Trophoblast cell (in vitro differentiated cells and primary cell): ENCODE data around the gene TEC.
A peak's percentile ranks its signal among the peaks of the same experiment; 100 is the strongest.
"Not testable (repeated sequence)": the region's sequence is repeated elsewhere in the genome, so short reads cannot be mapped to it uniquely, and the experiment has no call there.

Source experiments
- DNase-seq, 2 donors: peaks; one replicate each; pipeline ENCODE4 v3.0.0-alpha.2; 2016
- H2AFZ ChIP-seq: 2 replicates; pipeline ENCODE4 v1.6.1; 2013; ENCODE audit warnings: low read length, moderate library complexity, mild to moderate bottlenecking; ENCODE audit not compliant: insufficient read depth, poor library complexity
- H2AK5ac ChIP-seq: 2 replicates; pipeline ENCODE4 v1.6.1; 2013; ENCODE audit warnings: mild to moderate bottlenecking, low read length
- H2BK120ac ChIP-seq: 2 replicates; pipeline ENCODE4 v1.6.1; 2013; ENCODE audit warnings: low read length, mild to moderate bottlenecking, moderate library complexity; ENCODE audit not compliant: insufficient read depth, poor library complexity
- H2BK12ac ChIP-seq: 2 replicates; pipeline ENCODE4 v1.6.1; 2013; ENCODE audit warnings: mild to moderate bottlenecking, low read length, moderate library complexity
- H2BK5ac ChIP-seq: 2 replicates; pipeline ENCODE4 v1.6.1; 2013; ENCODE audit warnings: low read length, low read depth, moderate library complexity, mild to moderate bottlenecking; ENCODE audit not compliant: poor library complexity
- H3K14ac ChIP-seq: 2 replicates; pipeline ENCODE4 v1.6.1; 2013; ENCODE audit warnings: mild to moderate bottlenecking, low read length
- H3K18ac ChIP-seq: 2 replicates; pipeline ENCODE4 v1.6.1; 2013; ENCODE audit warnings: mild to moderate bottlenecking, low read length
- H3K23ac ChIP-seq: 2 replicates; pipeline ENCODE4 v1.6.1; 2013; ENCODE audit warnings: low read length
- H3K27ac ChIP-seq: 2 replicates; pipeline ENCODE4 v1.5.1; 2013; ENCODE audit warnings: low read depth, mild to moderate bottlenecking, inconsistent platforms, low read length, moderate library complexity
- H3K27me3 ChIP-seq: 2 replicates; pipeline ENCODE4 v1.6.1; 2013; ENCODE audit warnings: inconsistent platforms, mild to moderate bottlenecking, low read length, moderate library complexity; ENCODE audit not compliant: insufficient read depth
- H3K36me3 ChIP-seq, 2 experiments: 1 replicate in 1 of 2; 2 replicates in 1 of 2; pipeline ENCODE4 v1.6.1; 2013; ENCODE audit warnings: low read length in 2 of 2, mild to moderate bottlenecking in 2 of 2, moderate library complexity in 1 of 2; ENCODE audit not compliant: insufficient read depth in 2 of 2, control insufficient read depth in 1 of 2
- H3K4ac ChIP-seq: 2 replicates; pipeline ENCODE4 v1.6.1; 2013; ENCODE audit warnings: low read depth, mild to moderate bottlenecking, low read length, moderate library complexity
- H3K4me1 ChIP-seq, 2 experiments: 1 replicate in 1 of 2; 2 replicates in 1 of 2; pipeline ENCODE4 v1.6.1; 2013; ENCODE audit warnings: low read length in 2 of 2, mild to moderate bottlenecking in 2 of 2, moderate library complexity in 1 of 2; ENCODE audit not compliant: insufficient read depth in 2 of 2, control insufficient read depth in 1 of 2
- H3K4me2 ChIP-seq: 2 replicates; pipeline ENCODE4 v1.6.1; 2013; ENCODE audit warnings: inconsistent platforms, mild to moderate bottlenecking, low read length, moderate library complexity
- H3K4me3 ChIP-seq: 2 replicates; pipeline ENCODE4 v1.5.1; 2013; ENCODE audit warnings: mild to moderate bottlenecking, low read depth, low read length, inconsistent platforms
- H3K79me1 ChIP-seq: one replicate; pipeline ENCODE4 v1.6.1; 2013; ENCODE audit warnings: low read length
- H3K79me2 ChIP-seq: 2 replicates; pipeline ENCODE4 v1.6.1; 2013; ENCODE audit warnings: low read length, mild to moderate bottlenecking; ENCODE audit not compliant: control insufficient read depth, insufficient read depth, poor library complexity
- H3K9ac ChIP-seq: 2 replicates; pipeline ENCODE4 v1.6.1; 2013; ENCODE audit warnings: mild to moderate bottlenecking, low read length
- H3K9me3 ChIP-seq: 2 replicates; pipeline ENCODE4 v1.6.1; 2013; ENCODE audit warnings: low read depth, mild to moderate bottlenecking, control low read depth, inconsistent platforms, low read length; ENCODE audit not compliant: insufficient read depth
- H4K12ac ChIP-seq: 2 replicates; pipeline ENCODE4 v1.6.1; 2013; ENCODE audit warnings: low read depth, mild to moderate bottlenecking, low read length, moderate library complexity
- H4K8ac ChIP-seq: 2 replicates; pipeline ENCODE4 v1.6.1; 2013; ENCODE audit warnings: low read depth, mild to moderate bottlenecking, low read length, moderate library complexity
- H4K91ac ChIP-seq: one replicate; pipeline ENCODE4 v1.6.1; 2013; ENCODE audit warnings: low read depth, mild to moderate bottlenecking, low read length, moderate library complexity
- WGBS: extraction: QIAGEN DNeasy Blood & Tissue Kit; methylation state at CpG from one replicate; pipeline ENCODE4 v1.1.7; 2013; ENCODE audit warnings: missing lambda C conversion rate; ENCODE audit not compliant: insufficient read length, insufficient coverage; ENCODE audit errors: extremely low coverage; 5-methylcytosine and 5-hydroxymethylcytosine counted together

The TEC gene

DNA sequence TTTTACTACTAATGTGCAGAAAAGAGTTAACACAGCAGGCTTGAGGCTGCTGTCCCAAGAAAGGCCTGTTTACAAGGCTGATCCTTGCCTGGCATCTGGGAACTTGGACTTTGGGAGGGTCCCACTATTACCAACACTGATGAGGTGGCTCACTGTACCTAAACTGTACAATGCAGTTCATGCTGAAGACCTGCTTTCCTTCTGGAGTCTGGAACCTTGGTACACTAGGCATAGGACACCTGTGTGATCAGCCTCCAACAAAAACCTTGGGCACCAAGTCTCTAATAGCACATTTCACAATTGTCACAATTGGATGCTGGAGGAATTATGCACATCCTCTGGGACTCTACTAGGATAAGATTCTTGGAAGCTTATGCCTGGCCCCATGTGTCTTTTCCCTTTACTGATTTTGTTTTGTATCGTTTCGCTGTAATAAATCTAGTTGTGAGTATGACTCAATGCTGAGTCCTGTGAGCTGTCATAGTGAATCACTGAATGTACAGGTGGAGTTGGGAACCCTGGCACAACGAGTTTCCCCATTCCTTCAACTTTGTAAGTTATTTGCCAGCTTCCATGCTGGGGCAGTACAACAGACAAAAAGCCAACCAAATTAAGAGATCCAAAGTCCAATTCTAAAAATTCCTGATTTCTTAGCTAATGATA is 45.9 kb downstream of the TEC start:
- no peaks in the 10 kb centered on the region for H3K4me1 ChIP-seq
- no peak overlapping the region for H2BK120ac ChIP-seq
- no peak overlapping the region for H3K23ac ChIP-seq
- H3K36me3 ChIP-seq = no peaks in the 10 kb centered on the region
- no peaks in the 10 kb centered on the region for H3K79me1 ChIP-seq
- H2BK12ac ChIP-seq = no peak overlapping the region
- H3K4me2 ChIP-seq = no peak overlapping the region
- no peaks in the 10 kb centered on the region for H3K79me2 ChIP-seq
- no peak overlapping the region for H3K14ac ChIP-seq
- H4K91ac ChIP-seq = no peak overlapping the region
- WGBS = no CpG with 5 or more reads among the region's 3 CpGs
- no peak overlapping the region for H2AK5ac ChIP-seq
- no peak overlapping the region for H4K8ac ChIP-seq
- H3K9me3 ChIP-seq = no peaks in the 10 kb centered on the region
- H3K27ac ChIP-seq = no peak overlapping the region
- no peak overlapping the region for H4K12ac ChIP-seq
- no peak overlapping the region for H3K9ac ChIP-seq
- no peak overlapping the region for H3K4ac ChIP-seq
- H2AFZ ChIP-seq = no peak overlapping the region
- peak in 1 of 2 donors; percentile 4 for DNase-seq
- no peak overlapping the region for H3K18ac ChIP-seq
- H3K27me3 ChIP-seq = no peaks in the 10 kb centered on the region
- H3K4me3 ChIP-seq = no peak overlapping the region
- no peak overlapping the region for H2BK5ac ChIP-seq

DNA sequence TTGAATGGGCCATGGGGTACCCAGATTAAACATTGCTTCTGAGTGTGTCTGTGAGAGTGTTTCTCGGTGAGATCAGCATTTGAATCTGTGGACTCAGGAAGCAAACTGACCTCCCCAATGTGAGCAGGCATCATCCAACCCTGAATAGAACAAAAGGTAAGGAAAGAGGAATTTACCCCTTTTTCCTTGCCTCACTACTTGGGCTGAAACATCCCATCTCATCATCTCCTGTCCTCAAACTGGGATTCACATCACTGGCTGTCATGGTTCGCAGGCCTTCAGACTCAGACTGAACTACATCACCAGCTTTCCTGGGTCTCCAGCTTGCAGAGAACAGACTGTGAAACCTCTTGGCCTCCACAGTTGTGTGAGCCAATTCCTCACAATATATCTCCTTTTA is 47.1 kb downstream of the TEC start:
- Histone ChIP-seq H3K18ac (no peak overlapping the region), H3K4ac (no peak overlapping the region), H4K91ac (no peak overlapping the region), H2AK5ac (no peak overlapping the region), H3K14ac (no peak overlapping the region), H3K9me3 (no peaks in the 10 kb centered on the region), H3K9ac (no peak overlapping the region), H3K27me3 (no peaks in the 10 kb centered on the region), H2BK5ac (no peak overlapping the region), H3K27ac (no peak overlapping the region), H3K79me1 (no peaks in the 10 kb centered on the region), H3K4me2 (no peak overlapping the region), H2BK120ac (no peak overlapping the region), H3K4me1 (no peaks in the 10 kb centered on the region), H4K12ac (no peak overlapping the region), H3K23ac (no peak overlapping the region), H3K79me2 (no peaks in the 10 kb centered on the region), H3K4me3 (no peak overlapping the region), H4K8ac (no peak overlapping the region), H2AFZ (no peak overlapping the region), H3K36me3 (no peaks in the 10 kb centered on the region), H2BK12ac (no peak overlapping the region)
- no CpG with 5 or more reads among the region's 2 CpGs for WGBS
- DNase-seq = no peak

DNA sequence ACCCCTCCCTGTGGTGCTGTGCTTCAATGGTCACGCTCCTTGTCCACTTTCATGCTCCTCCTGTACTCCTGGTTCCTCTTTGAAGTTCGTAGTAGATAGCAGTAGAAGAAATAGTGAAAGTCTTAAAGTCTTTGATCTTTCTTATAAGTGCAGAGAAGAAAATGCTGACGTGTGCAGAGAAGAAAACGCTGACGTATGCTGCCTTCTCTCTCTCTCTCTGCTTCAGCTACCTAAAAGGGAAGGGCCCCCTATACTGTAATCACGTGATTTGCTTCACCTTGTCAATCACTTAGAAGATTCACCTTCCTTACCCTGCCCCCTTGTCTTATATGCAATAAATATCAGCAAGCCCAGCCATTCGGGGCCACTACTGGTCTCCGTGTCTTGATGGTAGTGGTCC is 50.2 kb downstream of the TEC start:
- WGBS = no CpG with 5 or more reads among the region's 8 CpGs
- H4K8ac ChIP-seq, H3K4me3 ChIP-seq: not testable (repeated sequence)

DNA sequence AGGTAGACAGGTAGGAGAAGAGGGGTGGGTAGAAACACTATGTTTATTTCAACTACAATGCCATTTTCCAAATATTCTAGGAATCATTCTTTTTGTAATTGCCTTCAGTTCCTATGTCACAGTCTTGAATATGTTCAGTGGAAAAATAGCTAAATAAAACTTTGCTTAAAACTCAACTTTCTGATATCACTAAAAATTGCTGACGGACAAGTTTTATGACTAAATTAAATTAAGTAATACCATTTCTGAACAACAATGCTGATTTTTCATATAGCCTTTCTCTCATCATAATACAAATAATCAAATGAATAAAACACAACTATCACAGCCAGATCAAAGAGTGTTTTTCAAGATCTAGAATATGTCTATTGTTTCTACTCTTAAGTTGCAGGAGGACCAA is 53.1 kb downstream of the TEC start:
- Histone ChIP-seq H3K79me1 (no peaks in the 10 kb centered on the region), H3K4me2 (no peak overlapping the region), H3K4ac (no peak overlapping the region), H4K12ac (no peak overlapping the region), H3K4me3 (no peak overlapping the region), H3K36me3 (no peaks in the 10 kb centered on the region), H2AK5ac (no peak overlapping the region), H3K9ac (no peak overlapping the region), H3K23ac (no peak overlapping the region), H4K91ac (no peak overlapping the region), H4K8ac (no peak overlapping the region), H3K18ac (no peak overlapping the region), H3K14ac (no peak overlapping the region), H3K4me1 (no peaks in the 10 kb centered on the region), H2BK12ac (no peak overlapping the region), H3K9me3 (no peaks in the 10 kb centered on the region), H2BK5ac (no peak overlapping the region), H2BK120ac (no peak overlapping the region), H3K27me3 (no peaks in the 10 kb centered on the region), H2AFZ (no peak overlapping the region), H3K79me2 (no peaks in the 10 kb centered on the region), H3K27ac (no peak overlapping the region)
- no peak for DNase-seq
- WGBS = no CpG with 5 or more reads among the region's 1 CpG

More for the DNA sequence above, 50.2 kb downstream of the TEC start:
- H4K91ac ChIP-seq, H3K23ac ChIP-seq, H3K27ac ChIP-seq, H2BK120ac ChIP-seq, H3K4me1 ChIP-seq, H3K9ac ChIP-seq, H3K4ac ChIP-seq, DNase-seq, H2BK12ac ChIP-seq, H3K79me2 ChIP-seq, H3K14ac ChIP-seq, H2AFZ ChIP-seq, H3K4me2 ChIP-seq, H2BK5ac ChIP-seq, H3K27me3 ChIP-seq, H4K12ac ChIP-seq, H3K36me3 ChIP-seq, H3K9me3 ChIP-seq, H2AK5ac ChIP-seq, H3K79me1 ChIP-seq, H3K18ac ChIP-seq: not testable (repeated sequence)
